ENCODE measurements around the gene KIF3A. TPM values are rescaled to one million over a fixed set of nuclear protein-coding genes. Genes with fewer than 3 reads are reported as not detected.

Gene KIF3A
- polyA plus RNA-seq, 5 donors, result 14.8 to 29.7 (median 26.1) TPM

- no peak for DNase-seq
These were observed 73.3 kb downstream of the KIF3A start for GRCh38 chr5:132663771-132664695.

- DNase-seq, result no peak
These were observed 74.2 kb downstream of the KIF3A start for GRCh38 chr5:132662925-132663770.

GRCh38 chr5:132662004-132662401, 75.3 kb downstream of the KIF3A start:
- no peak for DNase-seq

- no peak for DNase-seq
These were observed 75.9 kb downstream of the KIF3A start for GRCh38 chr5:132661231-132662003.

GRCh38 chr5:132659598-132660493, 77.5 kb downstream of the KIF3A start:
- no peak for DNase-seq

- DNase-seq, result no peak
These were observed 78.7 kb downstream of the KIF3A start for GRCh38 chr5:132658381-132659302.

GRCh38 chr5:132657676-132658380, 79.5 kb downstream of the KIF3A start, which contains the start of gene IL13:
IL13 (plus strand) TSS chr5:132658173; CDS start chr5:132658187, 14 bp downstream.
- no peak for DNase-seq

- DNase-seq, result no peak
These were observed 80.5 kb downstream of the KIF3A start for GRCh38 chr5:132656774-132657355.

- no peak for DNase-seq
These were observed 81.2 kb downstream of the KIF3A start for GRCh38 chr5:132655821-132656773.

GRCh38 chr5:132653716-132654115, 83.6 kb downstream of the KIF3A start:
- DNase-seq, result no peak

- DNase-seq, result no peak
These were observed 85.4 kb downstream of the KIF3A start for GRCh38 chr5:132651838-132652469.

GRCh38 chr5:132648355-132648754, 89.0 kb downstream of the KIF3A start:
- DNase-seq, result no peak

- no peak for DNase-seq
These were observed 89.9 kb downstream of the KIF3A start for GRCh38 chr5:132647473-132647872.

GRCh38 chr5:132646583-132647266, 90.6 kb downstream of the KIF3A start:
- no peak for DNase-seq

GRCh38 chr5:132644177-132644576, 93.2 kb downstream of the KIF3A start:
- DNase-seq, result no peak
